ENCODE results near the gene CDK11A. TPM values are rescaled to one million over a fixed set of nuclear protein-coding genes. Genes with fewer than 3 reads are reported as not detected.
"Not testable (repeated sequence)": the region's sequence is repeated elsewhere in the genome, so short reads cannot be mapped to it uniquely, and the experiment has no call there.

CDK11A gene
- total RNA-seq, 2 donors from 2014 or later: 35.8 to 38.9 TPM

DNA sequence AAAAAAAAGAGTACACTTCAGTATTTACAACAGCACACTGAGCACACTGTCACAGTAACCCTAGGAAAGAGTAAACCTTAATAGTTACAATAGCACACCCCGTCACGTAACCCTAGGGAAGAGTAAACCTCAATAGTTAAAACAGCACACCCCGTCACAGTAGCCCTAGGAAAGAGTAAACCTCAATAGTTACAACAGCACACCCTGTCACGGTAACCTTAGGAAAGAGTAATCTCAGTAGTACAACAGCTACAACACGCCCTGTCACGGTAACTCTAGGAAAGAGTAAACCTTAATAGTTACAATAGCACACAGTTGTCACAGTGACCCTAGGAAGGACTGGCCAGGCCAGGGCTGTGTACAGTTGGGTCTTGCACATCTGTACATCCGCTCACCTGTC, 3.0 kb downstream of the CDK11A start:
- H3K9me3 ChIP-seq: no peaks in the 10 kb centered on the region
- H3K4me3 ChIP-seq: no peak overlapping the region
- ATAC-seq: no peak
- peaks cover 0 to 11% of the 10 kb centered on the region in 2 donors for H3K36me3 ChIP-seq (replicated peaks in 1 of 2; ENCODE audit: insufficient read depth in 1 of 2, low read depth in 2 of 2)
- H3K27me3 ChIP-seq: no peaks in the 10 kb centered on the region
- DNase-seq: peak in 1 of 4 donors; percentile 4
- WGBS, 2 donors: 44 to 45% methylated on average over 7 of the region's 7 CpGs
- intact Hi-C loops (cut with DNase I): no loop called here
- H3K4me1 ChIP-seq: peaks cover 17% of the 10 kb centered on the region
- peak overlapping the region in 1 of 4 donors; percentile 28 for H3K27ac ChIP-seq
- TF ChIP-seq POLR2A (IDR thresholded peaks at IDR 0.05): no peak
- TF ChIP-seq, protein P1, sequence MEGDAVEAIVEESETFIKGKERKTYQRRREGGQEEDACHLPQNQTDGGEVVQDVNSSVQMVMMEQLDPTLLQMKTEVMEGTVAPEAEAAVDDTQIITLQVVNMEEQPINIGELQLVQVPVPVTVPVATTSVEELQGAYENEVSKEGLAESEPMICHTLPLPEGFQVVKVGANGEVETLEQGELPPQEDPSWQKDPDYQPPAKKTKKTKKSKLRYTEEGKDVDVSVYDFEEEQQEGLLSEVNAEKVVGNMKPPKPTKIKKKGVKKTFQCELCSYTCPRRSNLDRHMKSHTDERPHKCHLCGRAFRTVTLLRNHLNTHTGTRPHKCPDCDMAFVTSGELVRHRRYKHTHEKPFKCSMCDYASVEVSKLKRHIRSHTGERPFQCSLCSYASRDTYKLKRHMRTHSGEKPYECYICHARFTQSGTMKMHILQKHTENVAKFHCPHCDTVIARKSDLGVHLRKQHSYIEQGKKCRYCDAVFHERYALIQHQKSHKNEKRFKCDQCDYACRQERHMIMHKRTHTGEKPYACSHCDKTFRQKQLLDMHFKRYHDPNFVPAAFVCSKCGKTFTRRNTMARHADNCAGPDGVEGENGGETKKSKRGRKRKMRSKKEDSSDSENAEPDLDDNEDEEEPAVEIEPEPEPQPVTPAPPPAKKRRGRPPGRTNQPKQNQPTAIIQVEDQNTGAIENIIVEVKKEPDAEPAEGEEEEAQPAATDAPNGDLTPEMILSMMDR (IDR thresholded peaks at IDR 0.05): no peak

DNA sequence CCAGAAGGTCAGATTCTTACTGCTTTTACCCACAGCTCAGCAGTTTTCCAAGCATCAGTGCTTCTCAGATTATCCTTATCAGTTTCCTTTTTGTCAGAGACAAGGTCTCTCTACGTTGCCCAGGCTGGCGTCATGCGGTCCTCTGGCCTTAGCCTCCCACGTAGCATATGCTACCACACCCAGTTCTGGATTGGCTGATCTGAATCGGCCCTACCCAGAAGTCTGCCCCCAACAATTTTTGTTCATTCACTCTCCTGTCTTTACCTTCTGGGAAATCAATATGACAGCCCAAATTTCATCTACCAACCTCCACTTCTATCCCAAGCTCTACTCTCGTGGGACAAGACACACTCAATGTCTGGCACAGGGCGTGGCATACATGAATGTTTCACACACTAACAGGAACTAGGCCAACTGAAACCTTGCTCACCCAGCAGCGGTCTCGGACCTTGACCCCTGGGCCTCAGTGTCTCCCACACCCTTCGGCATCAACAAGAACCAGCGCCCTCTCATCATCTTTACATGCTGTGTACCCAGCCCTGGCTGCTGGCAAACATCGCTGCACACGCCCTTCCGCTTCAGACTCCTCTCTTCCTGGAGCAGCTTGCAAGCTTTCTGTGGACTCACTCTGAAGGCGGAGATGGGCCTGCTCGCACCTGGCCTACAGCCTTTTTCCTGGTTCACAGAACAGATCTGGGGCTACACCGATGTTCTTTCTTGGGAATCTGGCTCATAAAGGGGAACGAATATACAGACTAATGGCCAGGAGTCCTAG, 8.9 kb downstream of the CDK11A start:
- H3K4me3 ChIP-seq; H3K9me3 ChIP-seq; H3K27ac ChIP-seq; intact Hi-C loops (cut with DNase I); H3K36me3 ChIP-seq (replicated peaks in 1 of 2; ENCODE audit: insufficient read depth in 1 of 2, low read depth in 2 of 2); H3K4me1 ChIP-seq; H3K27me3 ChIP-seq; DNase-seq; ATAC-seq: not testable (repeated sequence)
- WGBS, 2 donors: 92 to 94% methylated on average over 8 to 9 of the region's 18 CpGs

DNA sequence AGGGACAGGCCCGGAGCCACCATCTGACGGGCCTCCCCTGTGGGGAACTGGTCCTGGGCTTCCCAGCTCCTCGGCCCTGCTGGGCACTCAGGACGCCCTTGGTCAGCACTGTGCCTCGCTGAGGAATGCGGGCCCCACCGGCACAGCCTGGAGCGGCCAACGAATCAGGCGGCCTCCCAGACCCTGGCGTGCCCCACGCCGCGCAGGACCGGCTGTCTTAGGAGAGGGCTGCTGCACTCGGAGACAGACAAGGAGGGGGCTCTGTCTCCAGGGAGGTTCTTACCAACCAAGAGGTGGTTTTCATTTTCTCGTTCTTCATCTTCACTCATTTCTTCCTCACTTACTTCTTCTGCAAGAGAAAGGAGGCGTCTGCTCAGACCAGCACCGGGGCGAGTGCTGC, 16.3 kb downstream of the CDK11A start:
- H3K4me1 ChIP-seq; H3K27me3 ChIP-seq; intact Hi-C loops (cut with DNase I); H3K4me3 ChIP-seq; ATAC-seq; H3K36me3 ChIP-seq (replicated peaks in 1 of 2; ENCODE audit: insufficient read depth in 1 of 2, low read depth in 2 of 2); H3K9me3 ChIP-seq; H3K27ac ChIP-seq: not testable (repeated sequence)
- peak in 1 of 4 donors; percentile 3 for DNase-seq
- WGBS, 2 donors: 100% methylated on average over 2 of the region's 20 CpGs; no CpG with 5 or more reads in 1 of the 2 donors

DNA sequence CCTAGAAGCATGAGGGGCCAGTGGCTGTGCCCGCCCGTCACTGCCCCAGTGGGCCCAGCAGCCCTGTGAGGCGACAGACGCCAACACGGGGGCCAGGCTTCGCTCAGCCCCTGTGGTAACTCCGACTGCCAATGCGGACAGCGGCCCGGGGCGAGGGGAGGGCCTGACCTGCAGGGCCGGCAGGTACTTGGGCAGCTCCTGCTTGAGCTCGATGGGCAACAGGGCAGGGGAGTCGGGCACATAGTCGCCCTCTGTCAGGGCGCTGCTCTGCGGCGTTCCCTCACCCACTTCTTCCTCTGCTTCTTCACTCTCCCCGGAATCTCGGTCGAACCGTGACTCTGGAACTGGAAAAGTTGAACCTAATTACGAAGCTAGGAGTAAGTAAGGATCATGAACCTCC, 16.9 kb downstream of the CDK11A start:
- ATAC-seq; H3K27me3 ChIP-seq; intact Hi-C loops (cut with DNase I); H3K4me3 ChIP-seq; H3K36me3 ChIP-seq (replicated peaks in 1 of 2; ENCODE audit: insufficient read depth in 1 of 2, low read depth in 2 of 2); H3K27ac ChIP-seq; H3K4me1 ChIP-seq; H3K9me3 ChIP-seq: not testable (repeated sequence)
- peak in 1 of 4 donors; percentile 6 for DNase-seq
- no CpG with 5 or more reads among the region's 23 CpGs for WGBS, 2 donors

DNA sequence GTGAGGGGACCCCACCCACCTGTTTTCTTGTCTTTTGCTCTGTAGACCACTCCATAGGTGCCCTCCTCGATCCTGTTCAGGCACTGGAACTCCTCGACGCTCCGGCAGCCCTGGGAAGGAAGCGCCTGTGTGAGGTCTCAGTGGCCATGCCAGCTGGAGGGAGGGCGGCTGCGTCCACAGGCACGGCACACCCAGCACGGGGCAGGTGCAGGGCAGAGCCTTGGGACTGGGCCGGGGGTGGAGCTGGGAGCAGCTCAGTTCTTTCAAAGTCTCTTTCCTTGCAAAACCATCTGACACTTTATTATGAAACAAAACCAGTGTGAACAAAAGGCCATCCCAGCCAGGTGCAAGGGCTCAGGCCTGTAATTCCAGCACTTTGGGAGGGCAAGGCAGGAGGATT, 18.5 kb downstream of the CDK11A start:
- H3K27me3 ChIP-seq; H3K4me3 ChIP-seq; H3K27ac ChIP-seq; ATAC-seq; intact Hi-C loops (cut with DNase I); H3K4me1 ChIP-seq; H3K36me3 ChIP-seq (replicated peaks in 1 of 2; ENCODE audit: insufficient read depth in 1 of 2, low read depth in 2 of 2); H3K9me3 ChIP-seq; DNase-seq: not testable (repeated sequence)
- no CpG with 5 or more reads among the region's 10 CpGs for WGBS, 2 donors

DNA sequence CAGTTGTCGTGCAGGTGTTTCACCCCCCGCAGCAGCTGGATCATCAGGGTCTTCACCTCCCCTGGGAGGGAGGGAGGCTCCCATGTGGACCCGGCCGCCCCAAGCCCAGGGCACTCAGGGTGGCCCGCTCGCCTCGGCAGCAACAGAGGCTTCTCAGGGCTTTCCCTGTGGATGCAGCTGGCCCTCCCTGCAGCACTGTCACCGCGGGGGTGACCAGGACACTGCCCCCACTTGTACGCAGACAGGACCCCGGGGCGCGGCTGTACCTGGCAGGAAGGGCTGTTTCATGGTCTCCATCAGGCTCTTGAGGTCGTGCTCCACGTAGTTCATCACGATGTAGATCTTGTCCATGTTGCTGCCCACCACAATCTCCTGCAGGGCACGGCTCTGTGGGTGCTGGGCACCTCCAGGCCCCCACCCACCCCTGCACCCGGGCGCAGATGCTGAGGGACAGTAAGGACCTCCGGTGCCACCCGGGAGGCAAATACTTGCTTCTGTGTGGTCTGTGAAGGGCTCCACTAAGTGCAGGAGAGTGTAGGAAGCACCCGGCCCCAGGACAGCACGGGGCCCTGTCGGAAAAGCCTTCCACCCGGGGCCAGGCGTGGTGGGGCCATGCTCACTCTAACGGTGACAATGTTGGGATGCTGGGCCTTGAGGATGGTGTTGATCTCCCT, 19.7 kb downstream of the CDK11A start:
- WGBS, 2 donors: 93 to 100% methylated on average over 4 to 16 of the region's 27 CpGs
- H3K4me3 ChIP-seq; H3K27me3 ChIP-seq; H3K9me3 ChIP-seq; H3K36me3 ChIP-seq (replicated peaks in 1 of 2; ENCODE audit: insufficient read depth in 1 of 2, low read depth in 2 of 2); intact Hi-C loops (cut with DNase I); ATAC-seq; H3K4me1 ChIP-seq; H3K27ac ChIP-seq: not testable (repeated sequence)
- DNase-seq: peak in 2 of 4 donors; percentile 4 to 7

DNA sequence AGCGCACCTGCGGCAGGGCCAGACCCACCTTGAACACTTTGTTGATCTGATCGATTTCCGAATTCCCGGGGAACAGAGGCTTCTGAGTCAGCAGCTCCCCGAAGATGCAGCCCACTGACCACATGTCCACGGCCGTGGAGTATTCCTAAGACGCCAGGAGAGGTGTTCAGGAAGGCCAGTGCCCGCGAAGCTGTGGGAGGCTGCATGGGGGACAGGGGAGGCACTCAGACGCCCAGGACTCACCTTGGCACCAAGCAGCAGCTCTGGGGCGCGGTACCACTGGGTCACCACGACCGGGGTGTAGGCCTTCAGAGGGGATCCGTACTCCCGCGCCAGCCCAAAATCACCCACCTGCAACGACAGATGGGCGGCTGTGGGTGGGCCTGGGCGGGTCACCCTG, 20.4 kb downstream of the CDK11A start:
- 92 to 97% methylated on average over 5 to 22 of the region's 22 CpGs for WGBS, 2 donors
- Histone ChIP-seq H3K4me1 (no peaks in the 10 kb centered on the region), H3K27me3 (no peaks in the 10 kb centered on the region), H3K27ac (no peak overlapping the region), H3K36me3 (replicated peaks in 1 of 2; ENCODE audit: insufficient read depth in 1 of 2, low read depth in 2 of 2) (peaks cover 0 to 9% of the 10 kb centered on the region in 2 donors), H3K9me3 (no peaks in the 10 kb centered on the region), H3K4me3 (no peak overlapping the region)
- DNase-seq (peak in 2 of 4 donors; percentile 7 to 10), ATAC-seq (no peak)
- intact Hi-C loops (cut with DNase I): no loop called here
- TF ChIP-seq POLR2A (IDR thresholded peaks at IDR 0.05): no peak
- TF ChIP-seq, protein P1 (IDR thresholded peaks at IDR 0.05): no peak

DNA sequence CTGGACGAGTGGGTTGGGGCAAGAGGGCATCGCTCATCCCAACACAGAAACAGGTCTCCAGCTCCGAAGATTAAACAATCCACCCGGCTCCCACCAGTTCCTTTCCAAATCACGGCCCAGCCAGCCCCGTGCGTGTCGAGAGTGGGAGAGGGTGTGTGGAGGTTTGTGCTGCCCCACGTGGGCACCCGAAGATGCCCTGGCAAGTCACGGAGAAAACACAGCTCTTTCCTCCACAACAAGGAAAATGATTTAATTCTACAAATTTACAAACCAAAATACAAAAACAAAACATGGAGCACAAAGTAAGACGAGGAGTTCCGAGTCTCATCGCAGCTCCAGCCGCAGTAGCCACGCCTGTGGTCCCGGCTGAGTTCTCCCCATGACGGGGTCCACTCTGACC, 21.7 kb downstream of the CDK11A start:
- DNase-seq; intact Hi-C loops (cut with DNase I); H3K27ac ChIP-seq; H3K27me3 ChIP-seq; H3K4me3 ChIP-seq; H3K4me1 ChIP-seq; H3K36me3 ChIP-seq (replicated peaks in 1 of 2; ENCODE audit: insufficient read depth in 1 of 2, low read depth in 2 of 2); H3K9me3 ChIP-seq; ATAC-seq: not testable (repeated sequence)
- WGBS, 2 donors: 87 to 89% methylated on average over 8 to 10 of the region's 18 CpGs

DNA sequence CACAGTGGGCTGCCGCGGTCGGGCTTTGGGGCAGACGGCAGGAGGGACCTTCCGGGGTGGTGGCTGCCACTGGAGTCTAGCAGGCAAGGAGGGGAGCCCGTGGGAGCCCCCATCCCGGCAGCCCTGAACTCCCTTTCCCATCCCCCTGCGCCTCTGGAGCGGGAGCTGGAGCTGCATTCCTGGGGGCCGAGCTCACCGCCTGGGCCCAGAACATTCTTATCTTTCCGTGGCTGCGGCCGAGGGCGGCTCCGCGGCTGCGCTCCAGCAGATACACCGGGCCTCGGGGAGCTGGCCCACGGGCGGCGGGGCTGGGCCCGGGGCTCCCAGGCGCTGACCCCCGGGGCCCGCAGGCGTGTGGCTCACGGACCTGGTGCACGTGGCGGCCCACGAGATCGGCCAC, 23.6 kb downstream of the CDK11A start:
- H3K27me3 ChIP-seq; H3K27ac ChIP-seq; DNase-seq; H3K9me3 ChIP-seq; H3K4me3 ChIP-seq; H3K4me1 ChIP-seq; intact Hi-C loops (cut with DNase I); H3K36me3 ChIP-seq (replicated peaks in 1 of 2; ENCODE audit: insufficient read depth in 1 of 2, low read depth in 2 of 2): not testable (repeated sequence)
- no CpG with 5 or more reads among the region's 33 CpGs for whole genome bisulfite sequencing, 2 donors
- ATAC-seq: peak; percentile 56

DNA sequence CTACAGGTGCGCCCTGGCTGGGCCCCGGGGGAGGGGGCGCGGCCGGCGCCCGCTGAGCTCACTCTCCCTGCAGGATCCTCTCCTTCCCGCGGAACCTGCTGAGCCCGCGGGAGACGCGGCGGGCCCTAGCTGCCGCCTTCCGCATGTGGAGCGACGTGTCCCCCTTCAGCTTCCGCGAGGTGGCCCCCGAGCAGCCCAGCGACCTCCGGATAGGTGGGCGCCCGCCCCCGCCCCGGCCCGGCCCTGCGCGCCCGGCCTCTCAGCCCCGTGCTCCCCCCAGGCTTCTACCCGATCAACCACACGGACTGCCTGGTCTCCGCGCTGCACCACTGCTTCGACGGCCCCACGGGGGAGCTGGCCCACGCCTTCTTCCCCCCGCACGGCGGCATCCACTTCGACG, 24.1 kb downstream of the CDK11A start:
- H3K27ac ChIP-seq; H3K9me3 ChIP-seq; DNase-seq; H3K4me3 ChIP-seq; H3K4me1 ChIP-seq; H3K36me3 ChIP-seq (replicated peaks in 1 of 2; ENCODE audit: insufficient read depth in 1 of 2, low read depth in 2 of 2); H3K27me3 ChIP-seq; intact Hi-C loops (cut with DNase I); ATAC-seq: not testable (repeated sequence)
- no CpG with 5 or more reads among the region's 45 CpGs for WGBS, 2 donors

All from body of pancreas (tissue), 4 donors.